GM21786 (cell line): ENCODE measurements around the gene CFAP97D2.
A peak's percentile ranks its signal among the peaks of the same experiment; 100 is the strongest.
"Not testable (repeated sequence)": the region's sequence is repeated elsewhere in the genome, so short reads cannot be mapped to it uniquely, and the experiment has no call there.

ENCODE experiments used
- ATAC-seq: cut with Tn5 transposase; IDR thresholded peaks from one replicate; pipeline ENCODE4 v1.9.1; 2021; ENCODE audit not compliant: unreplicated experiment

CFAP97D2 gene

GRCh38 chr13:114194853-114195252, 15.8 kb downstream of the CFAP97D2 start:
- no peak for ATAC-seq

GRCh38 chr13:114196629-114197028, 17.6 kb downstream of the CFAP97D2 start:
- ATAC-seq, result no peak

GRCh38 chr13:114198556-114198955, 19.5 kb downstream of the CFAP97D2 start:
- ATAC-seq, result no peak

GRCh38 chr13:114199526-114199925, 20.5 kb downstream of the CFAP97D2 start:
- not testable (repeated sequence) for ATAC-seq

GRCh38 chr13:114199954-114200353, 20.9 kb downstream of the CFAP97D2 start:
- no peak for ATAC-seq

- ATAC-seq, result no peak
Observed at GRCh38 chr13:114200399-114200911, 21.4 kb downstream of the CFAP97D2 start.

GRCh38 chr13:114202581-114202980, 23.5 kb downstream of the CFAP97D2 start:
- no peak for ATAC-seq

GRCh38 chr13:114203536-114203935, 24.5 kb downstream of the CFAP97D2 start:
- ATAC-seq, result no peak

GRCh38 chr13:114204894-114205293, 25.8 kb downstream of the CFAP97D2 start:
- ATAC-seq, result no peak

- ATAC-seq, result no peak
Observed at GRCh38 chr13:114208134-114208533, 29.1 kb downstream of the CFAP97D2 start.

GRCh38 chr13:114211446-114212157, 32.5 kb downstream of the CFAP97D2 start:
- no peak for ATAC-seq

- ATAC-seq, result no peak
Observed at GRCh38 chr13:114212158-114212495, 33.1 kb downstream of the CFAP97D2 start.

GRCh38 chr13:114213980-114214379, 34.9 kb downstream of the CFAP97D2 start:
- ATAC-seq, result no peak

- ATAC-seq, result no peak
Observed at GRCh38 chr13:114219392-114219791, 40.3 kb downstream of the CFAP97D2 start.

- no peak for ATAC-seq
Observed at GRCh38 chr13:114222461-114222968, 43.5 kb downstream of the CFAP97D2 start.

GRCh38 chr13:114224201-114224600, 45.1 kb downstream of the CFAP97D2 start:
- ATAC-seq, result no peak

GRCh38 chr13:114225610-114226009, 46.6 kb downstream of the CFAP97D2 start:
- no peak for ATAC-seq

- ATAC-seq, result no peak
Observed at GRCh38 chr13:114226088-114226487, 47.0 kb downstream of the CFAP97D2 start.

- peak; percentile 83 for ATAC-seq
Observed at GRCh38 chr13:114226699-114227323, 47.8 kb downstream of the CFAP97D2 start.

- no peak for ATAC-seq
Observed at GRCh38 chr13:114227528-114227927, 48.5 kb downstream of the CFAP97D2 start.

GRCh38 chr13:114228176-114228575, 49.1 kb downstream of the CFAP97D2 start:
- no peak for ATAC-seq

- no peak for ATAC-seq
Observed at GRCh38 chr13:114229506-114229905, 50.4 kb downstream of the CFAP97D2 start.
